ENCODE data around the gene SLC25A45. TPM values are rescaled to one million over a fixed set of nuclear protein-coding genes. Genes with fewer than 3 reads are reported as not detected.

SLC25A45 gene
- polyA plus RNA-seq, 1 donor: 7.2 TPM

Other genes with a start within 250 kb of the SLC25A45 start
- 47.1 TPM for gene SYVN1, start 248.1 kb downstream of the SLC25A45 start, polyA plus RNA-seq (ENCODE audit: insufficient read length)
- gene SPDYC, start 212.4 kb downstream of the SLC25A45 start, polyA plus RNA-seq (ENCODE audit: insufficient read length): not detected
- 86.6 TPM for gene CAPN1, start 200.7 kb downstream of the SLC25A45 start, polyA plus RNA-seq (ENCODE audit: insufficient read length)
- 35.0 TPM for gene POLA2, start 120.7 kb downstream of the SLC25A45 start, polyA plus RNA-seq (ENCODE audit: insufficient read length)
- gene CDC42EP2, start 67.8 kb downstream of the SLC25A45 start, polyA plus RNA-seq (ENCODE audit: insufficient read length): 8.6 TPM
- 99.3 TPM for gene DPF2, start 48.8 kb downstream of the SLC25A45 start, polyA plus RNA-seq (ENCODE audit: insufficient read length)
- 0.60 TPM for gene TIGD3, start 27.9 kb downstream of the SLC25A45 start, polyA plus RNA-seq (ENCODE audit: insufficient read length)
- 18.1 TPM for gene FRMD8, start 4.0 kb upstream of the SLC25A45 start, polyA plus RNA-seq (ENCODE audit: insufficient read length)
- 265 TPM for gene NEAT1, start 40.2 kb upstream of the SLC25A45 start, polyA plus RNA-seq (ENCODE audit: insufficient read length)
- gene MALAT1, start 116.4 kb upstream of the SLC25A45 start, polyA plus RNA-seq (ENCODE audit: insufficient read length): 1,140 TPM
- gene SCYL1, start 142.4 kb upstream of the SLC25A45 start, polyA plus RNA-seq (ENCODE audit: insufficient read length): 59.5 TPM
- 142 TPM for gene LTBP3, start 175.7 kb upstream of the SLC25A45 start, polyA plus RNA-seq (ENCODE audit: insufficient read length)
- 37.5 TPM for gene ZNRD2, start 187.8 kb upstream of the SLC25A45 start, polyA plus RNA-seq (ENCODE audit: insufficient read length)
- 17.6 TPM for gene FAM89B, start 189.9 kb upstream of the SLC25A45 start, polyA plus RNA-seq (ENCODE audit: insufficient read length)
- gene EHBP1L1, start 193.4 kb upstream of the SLC25A45 start, polyA plus RNA-seq (ENCODE audit: insufficient read length): 19.0 TPM
- 0.28 TPM for gene KCNK7, start 213.2 kb upstream of the SLC25A45 start, polyA plus RNA-seq (ENCODE audit: insufficient read length)
- gene MAP3K11, start 231.6 kb upstream of the SLC25A45 start, polyA plus RNA-seq (ENCODE audit: insufficient read length): 35.4 TPM
- gene PCNX3, start 233.1 kb upstream of the SLC25A45 start, polyA plus RNA-seq (ENCODE audit: insufficient read length): 29.8 TPM

Measured in left kidney (tissue), 1 donor.